ENCODE data around the gene CMIP.

Gene CMIP

GRCh38 chr16:81539009-81539758 lies 94.6 kb downstream of the CMIP start:
- DNase-seq: no peak

DNA sequence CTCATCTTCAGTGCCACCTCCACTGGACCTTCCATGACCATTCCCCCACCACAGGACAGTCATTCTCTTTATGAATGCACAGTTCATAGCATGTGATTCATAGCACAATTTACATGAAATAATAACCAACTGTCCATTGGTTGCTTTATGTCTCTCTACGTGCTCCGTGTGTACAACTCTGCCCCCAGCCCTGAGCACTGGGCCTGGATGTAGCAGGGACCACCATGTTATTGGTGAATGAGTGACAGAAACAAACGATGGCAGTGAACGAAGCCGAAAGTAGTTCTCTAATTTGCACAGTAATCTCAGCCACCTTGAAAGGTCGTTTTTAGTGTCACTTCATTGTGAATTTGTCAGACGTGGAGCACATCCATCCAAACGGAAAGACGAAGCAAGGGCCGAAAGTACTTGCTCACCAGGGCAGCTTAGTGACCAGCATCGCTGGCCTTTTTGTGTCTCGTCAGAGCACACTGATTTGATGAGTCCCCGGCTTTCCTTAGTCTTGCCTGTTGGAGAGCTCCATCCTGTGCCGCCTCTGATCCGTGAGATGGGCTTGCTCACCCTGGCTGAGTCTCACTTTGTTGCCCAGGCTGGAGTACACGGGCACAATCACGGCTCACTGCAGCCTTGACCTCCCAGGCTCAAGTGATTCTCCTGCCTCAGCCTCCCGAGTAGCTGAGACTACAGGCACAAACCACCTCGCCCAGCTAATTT lies 95.3 kb downstream of the CMIP start:
- no peak for DNase-seq

DNA sequence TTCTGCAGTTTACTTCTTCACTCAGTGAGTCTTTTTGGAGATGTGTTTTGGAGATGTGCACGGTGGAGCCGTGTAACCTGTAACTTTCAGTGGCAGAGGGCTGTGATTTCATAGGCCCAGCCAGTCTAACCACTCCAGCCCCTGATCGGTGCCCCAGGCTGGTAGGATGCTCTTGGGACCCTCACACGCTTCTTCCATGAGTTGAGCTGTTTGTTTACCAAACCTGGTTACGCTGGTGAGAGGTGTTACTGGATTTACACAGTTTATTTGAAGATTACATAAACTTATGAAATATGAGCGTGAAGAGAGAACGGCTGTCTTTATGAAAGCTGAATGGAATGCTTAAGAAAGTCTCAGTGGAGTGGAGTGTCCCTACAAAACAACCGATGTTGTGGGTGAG lies 96.7 kb downstream of the CMIP start:
- no peak for DNase-seq

DNA sequence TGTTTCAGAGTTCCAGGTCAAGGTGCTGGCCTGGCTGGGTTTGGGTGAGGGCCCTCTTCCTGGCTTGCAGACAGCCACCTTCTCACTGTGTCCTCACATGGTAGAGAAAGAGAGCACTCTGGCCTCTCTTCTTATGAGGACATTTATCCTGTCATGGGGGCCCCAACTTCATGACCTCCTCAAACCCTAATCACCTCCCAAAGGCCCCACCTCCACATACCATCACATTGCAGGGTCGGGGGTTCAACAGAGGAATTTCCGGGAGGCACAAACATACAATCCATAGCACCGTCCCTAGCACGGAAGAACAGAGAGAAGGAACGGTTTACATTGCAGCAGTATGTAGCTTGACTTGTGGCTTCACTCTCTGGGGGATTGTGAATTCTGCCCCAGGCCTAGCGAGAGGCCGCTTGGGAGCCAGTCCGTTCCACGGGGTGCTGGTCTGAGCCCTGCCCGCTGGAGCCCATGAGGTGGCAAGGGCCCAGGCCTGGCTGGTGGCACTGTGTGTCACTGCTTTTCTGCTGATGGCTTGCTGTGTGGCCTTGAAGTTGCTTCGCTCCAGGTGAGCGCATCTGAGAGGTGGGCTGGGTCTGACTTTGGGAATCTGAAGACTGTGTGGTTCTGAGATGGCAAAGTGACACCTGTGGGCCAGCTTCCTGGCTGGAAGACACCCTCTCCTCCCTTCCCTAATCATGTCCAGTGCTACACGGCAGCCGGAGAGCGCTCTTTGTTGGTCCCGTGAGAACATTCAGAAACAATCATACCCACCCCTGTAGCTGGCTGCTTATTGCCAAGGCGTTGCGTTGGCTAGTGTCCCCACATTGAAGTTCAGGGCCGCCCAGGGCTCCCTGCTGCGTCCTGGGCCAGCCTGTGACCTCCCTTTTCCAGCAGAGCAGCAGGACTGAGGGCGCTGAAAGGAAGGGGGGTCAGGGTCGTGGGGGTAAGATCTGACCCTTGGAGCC lies 98.3 kb downstream of the CMIP start:
- DNase-seq: no peak

- DNase-seq: no peak
Measured at GRCh38 chr16:81543571-81543970, 99.0 kb downstream of the CMIP start.

DNA sequence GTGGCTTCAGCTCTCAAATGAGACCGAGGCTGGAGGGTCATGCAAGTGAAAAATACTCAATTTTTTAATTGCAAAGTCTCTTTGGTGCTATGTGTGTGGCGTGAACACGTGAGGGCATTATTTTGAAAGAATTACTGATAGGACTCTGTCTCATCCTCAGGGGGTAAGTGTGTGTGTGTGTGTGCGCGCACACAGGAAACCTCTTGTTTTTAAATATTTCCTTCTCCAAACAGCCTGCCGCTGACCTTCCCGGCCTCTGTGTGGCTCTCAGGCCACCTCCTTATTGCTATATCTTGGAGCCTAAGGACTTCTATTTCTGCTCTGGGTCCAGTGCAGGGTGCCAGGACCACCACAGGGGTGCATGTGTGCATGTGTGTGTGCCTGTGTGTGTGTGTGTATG lies 99.7 kb downstream of the CMIP start:
- DNase-seq: no peak

- no peak for DNase-seq
Measured at GRCh38 chr16:81544700-81545271, 100.2 kb downstream of the CMIP start.

- no peak for DNase-seq
Measured at GRCh38 chr16:81545470-81546250, 101.1 kb downstream of the CMIP start.

- no peak for DNase-seq
Measured at GRCh38 chr16:81546781-81547180, 102.2 kb downstream of the CMIP start.

- no peak for DNase-seq
Measured at GRCh38 chr16:81547194-81547938, 102.8 kb downstream of the CMIP start.

DNA sequence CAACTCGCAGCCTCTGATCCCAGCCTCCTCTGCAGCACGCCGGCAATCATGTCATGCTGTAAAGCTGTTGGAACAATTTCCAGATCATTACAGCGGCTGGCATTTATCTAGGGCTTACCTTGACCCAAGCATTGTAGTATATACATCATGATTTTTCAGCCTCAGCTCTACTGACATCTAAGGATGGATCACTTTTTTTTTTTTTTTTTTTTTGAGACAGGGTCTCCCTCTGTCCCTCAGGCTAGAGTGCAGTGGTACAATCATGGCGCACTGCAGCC lies 103.3 kb downstream of the CMIP start:
- DNase-seq: no peak

- DNase-seq: no peak
Measured at GRCh38 chr16:81548551-81548875, 103.9 kb downstream of the CMIP start.

- DNase-seq: no peak
Measured at GRCh38 chr16:81548876-81549546, 104.4 kb downstream of the CMIP start.

DNA sequence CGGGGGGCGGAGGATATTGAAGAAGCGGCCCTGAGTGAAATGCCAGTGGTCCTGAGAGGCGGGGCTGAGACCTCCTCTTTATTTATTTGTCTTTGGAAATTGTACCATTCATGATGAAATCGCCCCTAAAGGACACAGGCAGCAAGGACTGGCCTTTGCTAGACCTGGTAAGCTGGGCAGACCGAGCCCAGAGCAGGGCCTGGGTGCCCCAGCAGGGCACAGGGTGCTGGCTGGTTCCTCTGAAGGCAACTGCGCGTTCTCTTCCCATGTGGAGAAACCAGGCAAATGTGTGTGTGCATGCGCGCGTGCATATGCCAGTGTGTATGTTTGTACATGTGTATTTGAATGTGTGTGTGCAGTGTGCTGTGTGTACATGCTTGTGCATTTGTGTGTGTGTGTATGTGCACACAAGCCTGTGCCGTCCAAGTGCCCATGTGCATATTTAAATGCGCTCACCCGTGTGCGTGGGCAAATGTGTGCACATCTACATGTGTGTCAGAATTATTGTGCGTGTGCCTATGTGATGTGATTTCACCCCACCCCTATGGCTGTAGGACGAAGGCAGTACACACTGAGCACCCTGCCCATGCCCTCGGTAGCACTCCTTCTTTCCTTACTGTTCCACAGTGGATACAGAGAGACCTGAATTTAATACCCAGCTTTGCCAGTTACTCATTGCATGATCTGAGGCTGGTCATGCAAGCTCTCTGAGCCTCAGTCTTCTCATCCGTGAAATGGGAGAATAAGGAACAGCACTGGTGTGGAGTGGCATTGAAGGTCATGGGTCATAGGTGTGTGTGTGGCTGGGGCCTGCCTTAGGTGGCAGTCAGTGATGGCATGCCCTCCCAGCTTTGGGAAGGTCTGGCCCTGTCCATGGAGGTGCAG lies 105.2 kb downstream of the CMIP start:
- no peak for DNase-seq

GRCh38 chr16:81550432-81550808 lies 105.8 kb downstream of the CMIP start:
- DNase-seq: no peak

DNA sequence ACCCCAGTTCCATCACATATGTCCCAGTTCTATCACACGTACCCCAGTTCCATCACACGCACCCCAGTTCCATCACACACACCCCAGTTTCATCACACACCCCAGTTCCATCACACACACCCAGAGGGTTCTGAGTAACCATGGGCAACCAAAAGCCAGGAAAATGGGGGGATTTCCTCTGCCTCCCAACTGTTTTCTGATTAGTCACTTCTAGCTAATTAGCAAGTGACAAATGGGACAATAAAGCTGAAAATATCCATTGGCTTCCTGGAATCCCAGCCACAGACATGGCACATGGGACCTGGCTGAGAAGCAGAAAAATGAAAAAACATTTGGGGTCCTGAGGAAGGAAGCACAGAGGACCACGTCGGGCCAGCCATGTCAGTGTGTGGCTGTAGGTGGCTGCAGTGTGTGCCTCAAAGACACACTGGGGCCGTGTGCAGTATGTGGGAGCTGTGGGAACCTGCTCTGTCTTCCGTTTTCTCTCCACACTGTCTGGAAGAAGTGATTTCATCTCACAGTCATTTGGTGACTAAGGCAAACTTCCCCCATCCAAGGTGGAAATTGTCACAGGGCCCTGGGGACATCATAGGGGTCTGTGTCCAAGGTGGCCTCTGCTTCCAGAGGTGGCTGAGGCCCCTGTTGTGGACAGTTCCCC lies 106.7 kb downstream of the CMIP start:
- DNase-seq: no peak

DNA sequence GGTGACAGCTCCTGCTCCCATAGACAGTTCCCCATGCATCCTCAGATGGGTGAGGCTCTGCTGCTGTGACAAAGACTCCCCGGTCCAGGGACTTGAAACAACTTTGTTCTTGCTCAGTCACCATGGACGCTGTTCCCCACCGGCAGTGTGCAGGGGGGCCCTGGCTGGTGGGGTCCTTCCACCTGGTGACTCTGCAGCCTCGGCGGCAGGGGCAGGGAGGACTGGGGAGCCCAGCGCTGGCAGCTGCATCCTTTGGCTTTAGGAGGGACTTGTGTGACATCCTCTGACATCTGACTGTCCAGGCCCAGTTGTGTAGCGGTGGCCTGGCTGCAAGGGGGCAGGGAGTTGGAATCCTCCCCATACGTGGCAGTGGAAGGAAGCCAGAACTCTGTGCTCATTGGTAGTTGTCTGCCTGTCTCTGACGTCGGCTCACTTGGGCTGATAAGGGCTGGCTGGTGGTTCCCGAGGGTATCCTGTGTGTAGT lies 107.3 kb downstream of the CMIP start:
- DNase-seq: no peak

- no peak for DNase-seq
Measured at GRCh38 chr16:81552743-81553079, 108.1 kb downstream of the CMIP start.

GRCh38 chr16:81553080-81553813 lies 108.6 kb downstream of the CMIP start:
- DNase-seq: no peak
